Measurements from ENCODE around the gene CERS6.

DNA sequence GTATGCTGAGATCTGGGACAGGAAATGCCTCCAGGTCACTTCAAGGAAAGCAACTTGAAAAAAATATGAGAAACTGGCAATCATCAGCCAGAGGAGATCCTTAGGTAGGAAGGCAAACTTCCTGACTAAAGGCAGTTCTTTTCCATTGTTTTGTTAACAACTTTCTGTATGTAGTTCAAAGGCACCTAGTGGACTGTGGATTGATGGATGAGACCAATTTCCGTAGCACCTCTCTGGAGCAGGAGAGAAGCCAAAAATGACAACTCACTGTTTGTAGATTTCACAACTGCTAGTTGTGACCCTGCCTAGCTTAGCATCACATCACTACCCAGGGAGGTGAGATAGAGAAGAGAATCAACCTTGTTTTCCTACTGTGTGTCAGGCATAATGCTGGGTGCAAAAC, 324.6 kb downstream of the CERS6 start:
- TF ChIP-seq CREB1 (IDR thresholded peaks at IDR 0.05) (no peak), NRF1 (IDR thresholded peaks at IDR 0.05; ENCODE audit: low read depth, low read length) (no peak), POLR2A (IDR thresholded peaks at IDR 0.05; ENCODE audit: control extremely low read depth in 1 of 2, low read depth in 2 of 2, low read length in 2 of 2) (no peak), EZH2 (IDR thresholded peaks at IDR 0.05; ENCODE audit: low read depth, low read length, severe bottlenecking) (no peak)
- TF ChIP-seq, protein P1, sequence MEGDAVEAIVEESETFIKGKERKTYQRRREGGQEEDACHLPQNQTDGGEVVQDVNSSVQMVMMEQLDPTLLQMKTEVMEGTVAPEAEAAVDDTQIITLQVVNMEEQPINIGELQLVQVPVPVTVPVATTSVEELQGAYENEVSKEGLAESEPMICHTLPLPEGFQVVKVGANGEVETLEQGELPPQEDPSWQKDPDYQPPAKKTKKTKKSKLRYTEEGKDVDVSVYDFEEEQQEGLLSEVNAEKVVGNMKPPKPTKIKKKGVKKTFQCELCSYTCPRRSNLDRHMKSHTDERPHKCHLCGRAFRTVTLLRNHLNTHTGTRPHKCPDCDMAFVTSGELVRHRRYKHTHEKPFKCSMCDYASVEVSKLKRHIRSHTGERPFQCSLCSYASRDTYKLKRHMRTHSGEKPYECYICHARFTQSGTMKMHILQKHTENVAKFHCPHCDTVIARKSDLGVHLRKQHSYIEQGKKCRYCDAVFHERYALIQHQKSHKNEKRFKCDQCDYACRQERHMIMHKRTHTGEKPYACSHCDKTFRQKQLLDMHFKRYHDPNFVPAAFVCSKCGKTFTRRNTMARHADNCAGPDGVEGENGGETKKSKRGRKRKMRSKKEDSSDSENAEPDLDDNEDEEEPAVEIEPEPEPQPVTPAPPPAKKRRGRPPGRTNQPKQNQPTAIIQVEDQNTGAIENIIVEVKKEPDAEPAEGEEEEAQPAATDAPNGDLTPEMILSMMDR (IDR thresholded peaks at IDR 0.05; ENCODE audit: control extremely low read depth in 1 of 3, insufficient read depth in 1 of 3, low read depth in 1 of 3, low read length in 3 of 3), result no peak
